Gastrocnemius medialis (tissue), 4 donors: Measurements from ENCODE around the gene KIF1B. TPM values are rescaled to one million over a fixed set of nuclear protein-coding genes. Genes with fewer than 3 reads are reported as not detected.
A peak's percentile ranks its signal among the peaks of the same experiment; 100 is the strongest.

Experiments
- ATAC-seq, 2 donors: fragments of 150-250 bp; one replicate each; pipeline ENCODE4 v1.9.1; 2016
- DNase-seq, 2 donors: peaks; one replicate each; pipeline ENCODE4 v3.0.0-alpha.2; 2019
- H3K27ac ChIP-seq, 4 donors: fragments of 200-600 bp; sonication (generic); 1 replicate in 1 of 4; 2 replicates in 3 of 4; pipeline ENCODE4 v1.5.1; 2016 to 2018; ENCODE audit warnings: mild to moderate bottlenecking in 2 of 4, moderate library complexity in 1 of 4
- H3K27me3 ChIP-seq, 3 donors: fragments of 200-600 bp; sonication (generic) in 2 of 3; 1 replicate in 1 of 3; 2 replicates in 2 of 3; pipeline versions ENCODE4 v1.5.1 to v1.6.0; 2016 to 2019; ENCODE audit warnings: mild to moderate bottlenecking in 1 of 3, moderate library complexity in 1 of 3
- H3K36me3 ChIP-seq, 2 donors: fragments of 200-600 bp; sonication (generic) in 1 of 2; one replicate each; pipeline ENCODE4 v1.5.1; 2017 to 2018
- H3K4me1 ChIP-seq, 2 donors: fragments of 200-600 bp; sonication (generic) in 1 of 2; one replicate each; pipeline ENCODE4 v1.5.1; 2016 to 2017; ENCODE audit warnings: mild to moderate bottlenecking in 2 of 2
- H3K4me3 ChIP-seq, 4 donors: fragments of 200-600 bp; sonication (generic) in 3 of 4; 1 replicate in 1 of 4; 2 replicates in 3 of 4; pipeline ENCODE4 v1.5.1; 2016 to 2019; ENCODE audit warnings: mild to moderate bottlenecking in 2 of 4
- H3K9me3 ChIP-seq, 3 donors: fragments of 200-600 bp; sonication (generic) in 2 of 3; 1 replicate in 1 of 3; 2 replicates in 2 of 3; pipeline ENCODE4 v1.5.1; 2016 to 2019
- POLR2A ChIP-seq, 2 donors: fragments of 450-650 bp; IDR thresholded peaks; one replicate each; pipeline ENCODE4 v1.6.1; 2017; ENCODE audit warnings: antibody characterized with exemption in 2 of 2, mild to moderate bottlenecking in 2 of 2, moderate library complexity in 2 of 2
- in situ Hi-C, 4 donors: fragments of 200-750 bp; cut with MboI; loops; one replicate each; pipeline versions ENCODE4 v1.15.0 to v1.8.0; 2017; ENCODE audit warnings: low sequenced_read_pairs in 4 of 4
- intact Hi-C: fragments of 100-400 bp; cut with DNase I; formaldehyde crosslinking; loops from one replicate; pipeline ENCODE4 v1.15.1; 2023; ENCODE audit warnings: low total_unique reads
- total RNA-seq, 4 donors: library from RNA; depleted of rRNA; stranded (reverse); fragments of >200 nt; gene quantifications; one replicate each; pipeline versions ENCODE4 v1.1.0 to v1.2.3, GENCODE V29; 2016
- TF ChIP-seq, protein P1 (sequence below), 5 experiments: fragments of 450-650 bp in 3 of 5; fragments of 200-600 bp in 2 of 5; sonication (generic) in 2 of 5; IDR thresholded peaks in 4 of 5; conservative IDR thresholded peaks in 1 of 5; 1 replicate in 4 of 5; 2 replicates in 1 of 5; pipeline ENCODE4 v1.5.1; 2016 to 2019; ENCODE audit warnings: antibody characterized with exemption in 5 of 5, mild to moderate bottlenecking in 3 of 5, moderate library complexity in 3 of 5

Gene KIF1B
- total RNA-seq, 4 donors from 2014 or later = 203 to 445 (median 306) TPM

DNA sequence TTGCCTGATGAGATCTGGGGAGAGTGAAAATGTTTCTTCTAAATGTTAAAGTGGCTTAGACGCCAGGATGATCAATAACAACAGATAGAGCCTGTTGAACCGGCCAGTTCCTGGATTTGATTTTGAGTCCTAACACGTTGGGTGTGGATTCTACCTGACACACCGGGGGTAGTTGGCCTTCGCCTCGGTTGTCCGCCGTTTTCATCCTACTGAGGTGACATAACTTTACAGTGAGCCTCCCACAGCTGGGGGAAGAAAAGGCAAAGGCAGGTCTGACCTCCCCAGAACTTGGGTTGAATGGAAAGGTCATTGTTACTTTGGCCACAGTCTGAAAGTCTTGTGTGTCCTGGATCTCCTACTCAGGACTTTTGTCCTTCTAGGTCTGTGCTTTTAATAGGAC, 189.6 kb downstream of the KIF1B start:
- DNase-seq (no peak), ATAC-seq (no peak)
- Histone ChIP-seq H3K4me1 (peaks cover 0 to 21% of the 10 kb centered on the region in 2 donors), H3K36me3 (peaks cover 0 to 36% of the 10 kb centered on the region in 2 donors), H3K4me3 (peak overlapping the region; percentile 71 to 99 (median 87)), H3K27ac (peak overlapping the region in 3 of 4 donors; percentile 37 to 93 (median 82)), H3K9me3 (no peaks in the 10 kb centered on the region), H3K27me3 (no peaks in the 10 kb centered on the region)
- in situ Hi-C loops = no loop called here
- TF ChIP-seq POLR2A (IDR thresholded peaks at IDR 0.05) = no peak
- TF ChIP-seq, protein P1, sequence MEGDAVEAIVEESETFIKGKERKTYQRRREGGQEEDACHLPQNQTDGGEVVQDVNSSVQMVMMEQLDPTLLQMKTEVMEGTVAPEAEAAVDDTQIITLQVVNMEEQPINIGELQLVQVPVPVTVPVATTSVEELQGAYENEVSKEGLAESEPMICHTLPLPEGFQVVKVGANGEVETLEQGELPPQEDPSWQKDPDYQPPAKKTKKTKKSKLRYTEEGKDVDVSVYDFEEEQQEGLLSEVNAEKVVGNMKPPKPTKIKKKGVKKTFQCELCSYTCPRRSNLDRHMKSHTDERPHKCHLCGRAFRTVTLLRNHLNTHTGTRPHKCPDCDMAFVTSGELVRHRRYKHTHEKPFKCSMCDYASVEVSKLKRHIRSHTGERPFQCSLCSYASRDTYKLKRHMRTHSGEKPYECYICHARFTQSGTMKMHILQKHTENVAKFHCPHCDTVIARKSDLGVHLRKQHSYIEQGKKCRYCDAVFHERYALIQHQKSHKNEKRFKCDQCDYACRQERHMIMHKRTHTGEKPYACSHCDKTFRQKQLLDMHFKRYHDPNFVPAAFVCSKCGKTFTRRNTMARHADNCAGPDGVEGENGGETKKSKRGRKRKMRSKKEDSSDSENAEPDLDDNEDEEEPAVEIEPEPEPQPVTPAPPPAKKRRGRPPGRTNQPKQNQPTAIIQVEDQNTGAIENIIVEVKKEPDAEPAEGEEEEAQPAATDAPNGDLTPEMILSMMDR (IDR thresholded peaks at IDR 0.05 in 4 of 5, conservative IDR thresholded peaks at IDR 0.05 in 1 of 5) = no peak
- intact Hi-C loops = no loop called here

DNA sequence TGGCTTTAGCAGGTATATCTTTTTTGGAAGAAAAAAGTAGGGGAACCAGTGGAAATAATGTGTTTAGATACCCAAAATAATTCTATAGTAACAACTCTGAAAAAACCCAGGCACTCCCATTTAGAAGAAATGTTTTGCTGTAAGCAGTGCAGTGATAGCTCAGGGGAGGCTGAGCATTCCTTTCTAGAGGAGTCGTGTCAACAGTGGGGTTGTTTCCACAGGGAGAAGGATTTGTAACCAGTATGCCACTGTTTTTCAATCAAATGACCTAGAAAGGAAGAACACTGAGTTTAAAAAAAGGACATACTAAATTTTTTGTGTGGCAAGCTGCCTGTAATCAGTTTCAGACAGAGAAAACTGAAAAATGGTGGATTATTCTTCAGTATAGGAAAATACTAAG, 190.9 kb downstream of the KIF1B start:
- Histone ChIP-seq H3K4me1 (peaks cover 0 to 21% of the 10 kb centered on the region in 2 donors), H3K36me3 (peaks cover 0 to 49% of the 10 kb centered on the region in 2 donors), H3K27me3 (no peaks in the 10 kb centered on the region), H3K9me3 (no peaks in the 10 kb centered on the region), H3K27ac (no peak overlapping the region), H3K4me3 (no peak overlapping the region)
- intact Hi-C loops (no loop called here), in situ Hi-C loops (no loop called here)
- no peak for ATAC-seq
- no peak for DNase-seq
- TF ChIP-seq, protein P1 (IDR thresholded peaks at IDR 0.05 in 4 of 5, conservative IDR thresholded peaks at IDR 0.05 in 1 of 5) = no peak
- TF ChIP-seq POLR2A (IDR thresholded peaks at IDR 0.05) = no peak

- peaks cover 0 to 64% of the 10 kb centered on the region in 2 donors for H3K36me3 ChIP-seq
- H3K9me3 ChIP-seq = no peaks in the 10 kb centered on the region
- DNase-seq (no peak), ATAC-seq (no peak)
- H3K27ac ChIP-seq = no peak overlapping the region
- H3K27me3 ChIP-seq = no peaks in the 10 kb centered on the region
- TF ChIP-seq, protein P1 (IDR thresholded peaks at IDR 0.05 in 4 of 5, conservative IDR thresholded peaks at IDR 0.05 in 1 of 5) = no peak
- intact Hi-C loops = no loop called here
- no peak overlapping the region for H3K4me3 ChIP-seq
- in situ Hi-C loops = no loop called here
- H3K4me1 ChIP-seq = peaks cover 0 to 21% of the 10 kb centered on the region in 2 donors
Measured at GRCh38 chr1:10402729-10403274, 192.4 kb downstream of the KIF1B start.

DNA sequence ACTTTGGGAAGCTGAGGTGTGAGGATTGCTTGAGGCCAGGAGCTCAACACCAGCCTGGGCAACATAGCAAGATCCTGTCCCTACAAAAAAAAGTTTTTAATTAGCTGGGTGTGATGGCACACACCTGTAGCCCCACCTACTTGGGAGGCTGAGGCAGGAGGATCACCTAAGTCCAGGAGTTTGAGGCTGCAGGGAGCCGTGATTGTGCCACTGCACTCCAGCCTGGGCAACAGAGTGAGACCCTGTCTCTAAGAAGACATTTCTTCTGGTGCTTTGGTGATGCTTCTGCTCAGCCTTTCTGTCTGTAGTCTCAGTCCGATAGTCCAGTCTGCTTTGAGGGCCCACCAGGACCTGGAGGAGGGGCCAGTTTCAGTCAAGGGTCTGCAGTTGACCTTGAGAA, 196.8 kb downstream of the KIF1B start:
- intact Hi-C loops (no loop called here), in situ Hi-C loops (no loop called here)
- Histone ChIP-seq H3K36me3 (peaks cover 0 to 94% of the 10 kb centered on the region in 2 donors), H3K27ac (no peak overlapping the region), H3K4me1 (no peaks in the 10 kb centered on the region), H3K27me3 (no peaks in the 10 kb centered on the region), H3K9me3 (no peaks in the 10 kb centered on the region), H3K4me3 (no peak overlapping the region)
- DNase-seq (no peak), ATAC-seq (no peak)
- TF ChIP-seq, protein P1 (IDR thresholded peaks at IDR 0.05 in 4 of 5, conservative IDR thresholded peaks at IDR 0.05 in 1 of 5) = no peak
